PC-9 (cell line): ENCODE measurements around the gene TPTE.

Experiments
- CTCF ChIP-seq: fragments of 200-600 bp; sonication (generic); conservative IDR thresholded peaks from 2 replicates; pipeline ENCODE4 v1.6.1; 2017; ENCODE audit warnings: mixed run types, antibody characterized with exemption, mild to moderate bottlenecking, moderate library complexity
- EZH2 ChIP-seq: fragments of 200-600 bp; sonication (generic); IDR thresholded peaks from 2 replicates; pipeline ENCODE4 v1.8.0; 2017; ENCODE audit warnings: antibody characterized with exemption, low read depth

- TF ChIP-seq CTCF (no peak), EZH2 (no peak)
Observed at GRCh38 chr21:10639123-10639522, 117.7 kb downstream of the TPTE start.
